Middle frontal gyrus (tissue), 1 donor: Measurements from ENCODE around the gene RTL5.

ENCODE experiments used
- DNase-seq: peaks from one replicate; pipeline ENCODE4 v3.0.0-alpha.2; 2015; ENCODE audit warnings: low spot score; ENCODE audit errors: extremely low spot score

Gene RTL5

GRCh38 chrX:72079607-72080006 is 52.1 kb downstream of the RTL5 start:
- no peak for DNase-seq

GRCh38 chrX:72078411-72078810 is 53.3 kb downstream of the RTL5 start:
- DNase-seq = no peak
